A673 (cell line): ENCODE results near the gene GALNS.

Experiments
- EZH2 ChIP-seq: fragments of 200-600 bp; sonication (generic); IDR thresholded peaks from 2 replicates; pipeline ENCODE4 v1.6.1; 2017; ENCODE audit warnings: borderline replicate concordance, low read depth, mild to moderate bottlenecking, mixed read lengths, antibody characterized with exemption, low read length; ENCODE audit not compliant: poor library complexity, severe bottlenecking
- TF ChIP-seq, protein P1 (sequence below): fragments of 300-800, 200-600 bp; sonication (generic); conservative IDR thresholded peaks from 2 replicates; pipeline ENCODE4 v1.5.1; 2017; ENCODE audit warnings: low read depth, mild to moderate bottlenecking, antibody characterized with exemption, low read length, moderate library complexity, mixed read lengths

DNA sequence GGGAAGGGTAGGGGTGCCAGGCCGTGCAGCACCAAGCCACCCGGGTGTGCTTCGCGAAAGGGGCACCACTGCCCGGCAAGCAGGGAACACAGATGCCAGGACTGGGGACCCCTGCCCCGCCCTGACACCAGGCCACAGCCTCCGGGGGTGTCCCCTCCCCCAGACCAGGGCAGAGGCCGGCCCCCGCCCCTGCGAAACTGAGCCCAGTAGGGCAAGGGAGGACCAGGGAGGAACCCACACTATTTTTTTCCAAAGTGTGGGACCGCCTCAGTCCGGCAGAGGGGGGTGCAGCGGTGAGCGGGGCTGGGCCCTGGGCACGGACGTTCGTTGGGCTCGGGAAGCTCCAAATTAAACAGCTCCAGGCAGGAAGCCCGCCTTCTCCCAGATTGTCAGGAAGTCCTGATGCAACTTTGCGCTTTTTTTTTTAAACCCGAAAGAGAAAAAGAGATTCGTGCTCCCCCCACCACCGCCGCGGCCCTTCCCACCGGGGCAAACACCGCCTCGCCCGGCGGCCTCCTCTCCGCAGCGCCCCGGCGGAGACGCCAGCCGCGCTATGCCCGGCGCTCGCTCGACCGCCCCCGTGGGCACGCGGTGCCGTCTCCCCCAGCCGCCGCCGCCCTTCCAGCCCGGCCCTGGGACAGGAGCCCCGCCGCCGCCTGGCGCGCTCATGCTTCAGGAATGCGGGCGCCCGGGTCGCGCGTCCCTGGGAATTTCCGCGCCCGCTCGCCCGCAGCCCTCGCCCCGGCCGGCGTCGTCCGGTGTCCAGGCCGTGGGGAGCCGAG, 72.5 kb downstream of the GALNS start:
- TF ChIP-seq, protein P1, sequence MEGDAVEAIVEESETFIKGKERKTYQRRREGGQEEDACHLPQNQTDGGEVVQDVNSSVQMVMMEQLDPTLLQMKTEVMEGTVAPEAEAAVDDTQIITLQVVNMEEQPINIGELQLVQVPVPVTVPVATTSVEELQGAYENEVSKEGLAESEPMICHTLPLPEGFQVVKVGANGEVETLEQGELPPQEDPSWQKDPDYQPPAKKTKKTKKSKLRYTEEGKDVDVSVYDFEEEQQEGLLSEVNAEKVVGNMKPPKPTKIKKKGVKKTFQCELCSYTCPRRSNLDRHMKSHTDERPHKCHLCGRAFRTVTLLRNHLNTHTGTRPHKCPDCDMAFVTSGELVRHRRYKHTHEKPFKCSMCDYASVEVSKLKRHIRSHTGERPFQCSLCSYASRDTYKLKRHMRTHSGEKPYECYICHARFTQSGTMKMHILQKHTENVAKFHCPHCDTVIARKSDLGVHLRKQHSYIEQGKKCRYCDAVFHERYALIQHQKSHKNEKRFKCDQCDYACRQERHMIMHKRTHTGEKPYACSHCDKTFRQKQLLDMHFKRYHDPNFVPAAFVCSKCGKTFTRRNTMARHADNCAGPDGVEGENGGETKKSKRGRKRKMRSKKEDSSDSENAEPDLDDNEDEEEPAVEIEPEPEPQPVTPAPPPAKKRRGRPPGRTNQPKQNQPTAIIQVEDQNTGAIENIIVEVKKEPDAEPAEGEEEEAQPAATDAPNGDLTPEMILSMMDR, result peak; percentile 53
- TF ChIP-seq EZH2, result no peak
